ENCODE results near the gene C3orf85. TPM values are rescaled to one million over a fixed set of nuclear protein-coding genes. Genes with fewer than 3 reads are reported as not detected.

Gene C3orf85
- total and polyA plus RNA-seq, 8 donors, result 0.55 TPM; not detected in 7

GRCh38 chr3:109176726-109177125, 40.2 kb downstream of the C3orf85 start:
- WGBS, 5 donors, result 91 to 92% (median 92%) methylated on average over 4 of the region's 4 CpGs
- Histone ChIP-seq H3K9me3 (no peaks in the 10 kb centered on the region), H3K27me3 (no peaks in the 10 kb centered on the region), H3K27ac (no peak overlapping the region), H3K36me3 (no peaks in the 10 kb centered on the region), H3K4me1 (no peaks in the 10 kb centered on the region), H3K4me3 (no peak overlapping the region)
- no peak for TF ChIP-seq POLR2AphosphoS5 (IDR thresholded peaks at IDR 0.05)
- no peak for TF ChIP-seq POLR2A (IDR thresholded peaks at IDR 0.05)
- no peak for DNase-seq
- intact Hi-C loops (cut with DNase I; ENCODE audit: low total_unique reads), result no loop called here

GRCh38 chr3:109177908-109178307, 41.4 kb downstream of the C3orf85 start:
- H3K9me3 ChIP-seq, result no peaks in the 10 kb centered on the region
- no peak overlapping the region for H3K27ac ChIP-seq
- 75 to 81% (median 77%) methylated on average over 5 of the region's 5 CpGs for WGBS, 5 donors
- H3K4me1 ChIP-seq, result no peaks in the 10 kb centered on the region
- no peak for TF ChIP-seq POLR2A (IDR thresholded peaks at IDR 0.05)
- no peak for TF ChIP-seq CTCF (IDR thresholded peaks at IDR 0.05)
- no peak for TF ChIP-seq POLR2AphosphoS5 (IDR thresholded peaks at IDR 0.05)
- TF ChIP-seq EP300 (IDR thresholded peaks at IDR 0.05), result no peak
- peak in 1 of 2 donors; percentile 24 for DNase-seq
- no peaks in the 10 kb centered on the region for H3K36me3 ChIP-seq
- intact Hi-C loops (cut with DNase I; ENCODE audit: low total_unique reads), result no loop called here
- no peaks in the 10 kb centered on the region for H3K27me3 ChIP-seq
- no peak overlapping the region for H3K4me3 ChIP-seq

GRCh38 chr3:109178708-109179107, 42.2 kb downstream of the C3orf85 start:
- intact Hi-C loops (cut with DNase I; ENCODE audit: low total_unique reads), result no loop called here
- H3K4me1 ChIP-seq, result no peaks in the 10 kb centered on the region
- H3K27ac ChIP-seq, result no peak overlapping the region
- no peaks in the 10 kb centered on the region for H3K36me3 ChIP-seq
- TF ChIP-seq POLR2AphosphoS5 (IDR thresholded peaks at IDR 0.05) (no peak), POLR2A (IDR thresholded peaks at IDR 0.05) (no peak), CTCF (IDR thresholded peaks at IDR 0.05) (no peak), EP300 (IDR thresholded peaks at IDR 0.05) (no peak)
- no peak for DNase-seq
- no peak overlapping the region for H3K4me3 ChIP-seq
- no peaks in the 10 kb centered on the region for H3K27me3 ChIP-seq
- no peaks in the 10 kb centered on the region for H3K9me3 ChIP-seq
- WGBS, 5 donors, result 74 to 90% (median 81%) methylated on average over 1 of the region's 1 CpG

GRCh38 chr3:109184726-109185125, 48.2 kb downstream of the C3orf85 start:
- Histone ChIP-seq H3K27ac (no peak overlapping the region), H3K27me3 (no peaks in the 10 kb centered on the region), H3K4me3 (no peak overlapping the region), H3K4me1 (no peaks in the 10 kb centered on the region), H3K36me3 (no peaks in the 10 kb centered on the region), H3K9me3 (no peaks in the 10 kb centered on the region)
- TF ChIP-seq CTCF (IDR thresholded peaks at IDR 0.05) (no peak), POLR2A (IDR thresholded peaks at IDR 0.05) (no peak), POLR2AphosphoS5 (IDR thresholded peaks at IDR 0.05) (no peak), EP300 (IDR thresholded peaks at IDR 0.05) (no peak)
- intact Hi-C loops (cut with DNase I; ENCODE audit: low total_unique reads), result no loop called here
- no peak for DNase-seq

GRCh38 chr3:109187390-109187789, 50.9 kb downstream of the C3orf85 start:
- Histone ChIP-seq H3K36me3 (no peaks in the 10 kb centered on the region), H3K4me1 (no peaks in the 10 kb centered on the region), H3K27ac (no peak overlapping the region), H3K27me3 (no peaks in the 10 kb centered on the region), H3K4me3 (no peak overlapping the region), H3K9me3 (no peaks in the 10 kb centered on the region)
- intact Hi-C loops (cut with DNase I; ENCODE audit: low total_unique reads), result no loop called here
- no peak for DNase-seq
- 87 to 100% (median 96%) methylated on average over 5 of the region's 5 CpGs for WGBS, 5 donors
- TF ChIP-seq EP300 (IDR thresholded peaks at IDR 0.05) (no peak), POLR2AphosphoS5 (IDR thresholded peaks at IDR 0.05) (no peak), POLR2A (IDR thresholded peaks at IDR 0.05) (no peak)
